ENCODE results near the gene CTNNA3.

DNA sequence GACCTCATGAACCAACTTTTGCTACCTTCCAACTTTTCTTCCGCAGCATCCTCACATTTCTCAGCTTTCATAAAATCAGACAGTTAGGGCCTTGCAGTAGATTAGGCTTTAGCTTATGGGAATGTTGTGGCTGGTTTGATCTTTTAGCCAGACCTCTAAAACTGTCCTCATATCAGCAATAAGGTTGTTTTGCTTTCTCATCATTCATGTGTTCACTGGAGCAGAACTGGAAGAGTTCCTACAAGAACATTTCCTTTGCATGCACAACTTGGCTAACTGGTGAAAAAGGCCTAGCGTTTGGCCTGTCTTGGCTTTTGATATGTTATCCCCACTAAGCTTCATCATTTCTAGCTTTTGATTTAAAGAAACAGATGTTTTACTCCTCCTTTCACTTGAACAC, 900.1 kb downstream of the CTNNA3 start:
- TF ChIP-seq, protein P1, sequence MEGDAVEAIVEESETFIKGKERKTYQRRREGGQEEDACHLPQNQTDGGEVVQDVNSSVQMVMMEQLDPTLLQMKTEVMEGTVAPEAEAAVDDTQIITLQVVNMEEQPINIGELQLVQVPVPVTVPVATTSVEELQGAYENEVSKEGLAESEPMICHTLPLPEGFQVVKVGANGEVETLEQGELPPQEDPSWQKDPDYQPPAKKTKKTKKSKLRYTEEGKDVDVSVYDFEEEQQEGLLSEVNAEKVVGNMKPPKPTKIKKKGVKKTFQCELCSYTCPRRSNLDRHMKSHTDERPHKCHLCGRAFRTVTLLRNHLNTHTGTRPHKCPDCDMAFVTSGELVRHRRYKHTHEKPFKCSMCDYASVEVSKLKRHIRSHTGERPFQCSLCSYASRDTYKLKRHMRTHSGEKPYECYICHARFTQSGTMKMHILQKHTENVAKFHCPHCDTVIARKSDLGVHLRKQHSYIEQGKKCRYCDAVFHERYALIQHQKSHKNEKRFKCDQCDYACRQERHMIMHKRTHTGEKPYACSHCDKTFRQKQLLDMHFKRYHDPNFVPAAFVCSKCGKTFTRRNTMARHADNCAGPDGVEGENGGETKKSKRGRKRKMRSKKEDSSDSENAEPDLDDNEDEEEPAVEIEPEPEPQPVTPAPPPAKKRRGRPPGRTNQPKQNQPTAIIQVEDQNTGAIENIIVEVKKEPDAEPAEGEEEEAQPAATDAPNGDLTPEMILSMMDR (IDR thresholded peaks at IDR 0.05), result no peak
- TF ChIP-seq POLR2A (IDR thresholded peaks at IDR 0.05), result no peak
